Stimulated activated CD8-positive, alpha-beta memory T cell treated with anti-CD3 and anti-CD28 coated beads, Interleukin-15, amount 100 ng/mL, for 4 hours (primary cell): ENCODE data around the gene CAPN15.

Experiments
- DNase-seq, 2 donors: peaks; one replicate each; pipeline ENCODE4 v3.0.0-alpha.2; 2020; ENCODE audit warnings: low read depth in 2 of 2

CAPN15 gene

DNA sequence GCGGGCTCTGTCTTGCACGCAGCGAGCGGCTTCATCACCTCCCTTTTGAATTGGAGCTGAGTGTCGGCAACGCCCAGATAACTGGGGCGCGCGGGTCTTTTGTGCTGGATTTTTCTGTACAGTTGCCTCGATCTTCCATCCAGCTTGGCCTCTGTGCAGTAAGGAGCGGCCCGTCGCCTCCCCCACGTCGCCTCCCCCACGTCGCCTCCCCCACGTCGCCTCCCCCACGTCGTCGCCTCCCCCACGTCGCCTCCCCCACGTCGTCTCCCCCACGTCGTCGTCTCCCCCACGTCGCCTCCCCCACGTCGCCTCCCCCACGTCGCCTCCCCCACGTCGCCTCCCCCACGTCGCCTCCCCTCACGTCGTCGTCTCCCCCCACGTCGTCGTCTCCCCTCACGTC lies 17.0 kb downstream of the CAPN15 start:
- no peak for DNase-seq

DNA sequence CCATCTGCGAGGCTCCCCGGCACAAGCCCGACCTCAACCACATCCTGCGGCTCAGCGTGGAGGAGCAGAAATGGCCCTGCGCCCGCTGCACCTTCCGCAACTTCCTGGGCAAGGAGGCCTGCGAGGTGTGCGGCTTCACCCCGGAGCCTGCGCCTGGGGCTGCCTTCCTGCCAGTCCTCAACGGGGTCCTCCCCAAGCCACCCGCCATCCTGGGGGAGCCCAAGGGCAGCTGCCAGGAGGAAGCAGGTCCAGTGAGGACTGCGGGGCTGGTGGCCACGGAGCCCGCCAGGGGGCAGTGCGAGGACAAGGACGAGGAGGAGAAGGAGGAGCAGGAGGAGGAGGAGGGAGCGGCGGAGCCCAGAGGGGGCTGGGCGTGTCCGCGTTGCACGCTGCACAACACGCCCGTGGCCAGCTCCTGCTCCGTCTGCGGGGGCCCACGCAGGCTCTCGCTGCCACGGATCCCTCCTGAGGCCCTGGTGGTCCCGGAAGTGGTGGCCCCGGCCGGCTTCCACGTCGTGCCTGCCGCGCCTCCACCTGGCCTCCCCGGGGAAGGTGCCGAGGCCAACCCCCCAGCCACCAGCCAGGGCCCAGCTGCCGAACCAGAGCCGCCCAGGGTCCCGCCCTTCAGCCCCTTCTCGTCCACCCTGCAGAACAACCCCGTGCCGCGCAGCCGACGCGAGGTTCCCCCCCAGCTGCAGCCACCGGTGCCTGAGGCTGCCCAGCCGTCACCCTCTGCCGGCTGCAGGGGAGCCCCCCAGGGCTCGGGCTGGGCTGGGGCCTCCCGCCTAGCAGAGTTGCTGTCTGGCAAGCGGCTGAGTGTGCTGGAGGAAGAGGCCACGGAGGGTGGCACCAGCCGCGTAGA lies 19.6 kb downstream of the CAPN15 start:
- no peak for DNase-seq

DNA sequence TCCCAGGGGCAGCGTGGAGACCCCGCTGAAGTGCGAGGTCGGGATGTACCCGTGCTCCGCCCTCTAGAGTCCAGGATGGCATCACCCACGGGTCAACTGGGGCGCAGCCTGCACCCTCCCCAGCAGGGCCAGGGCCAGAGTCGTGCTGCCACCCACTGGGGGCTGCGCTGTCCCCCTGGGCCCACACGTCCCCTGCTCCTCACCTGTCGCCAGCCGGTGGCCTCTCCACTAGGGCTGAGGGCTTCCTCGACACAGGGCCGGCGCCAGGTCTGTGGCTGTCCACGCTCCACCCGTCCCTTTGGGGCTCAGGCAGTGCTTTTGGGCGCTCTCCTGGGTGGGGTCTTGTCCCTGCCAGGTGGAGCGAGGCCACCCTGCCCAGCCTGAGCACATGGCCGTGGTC lies 21.1 kb downstream of the CAPN15 start:
- no peak for DNase-seq

DNA sequence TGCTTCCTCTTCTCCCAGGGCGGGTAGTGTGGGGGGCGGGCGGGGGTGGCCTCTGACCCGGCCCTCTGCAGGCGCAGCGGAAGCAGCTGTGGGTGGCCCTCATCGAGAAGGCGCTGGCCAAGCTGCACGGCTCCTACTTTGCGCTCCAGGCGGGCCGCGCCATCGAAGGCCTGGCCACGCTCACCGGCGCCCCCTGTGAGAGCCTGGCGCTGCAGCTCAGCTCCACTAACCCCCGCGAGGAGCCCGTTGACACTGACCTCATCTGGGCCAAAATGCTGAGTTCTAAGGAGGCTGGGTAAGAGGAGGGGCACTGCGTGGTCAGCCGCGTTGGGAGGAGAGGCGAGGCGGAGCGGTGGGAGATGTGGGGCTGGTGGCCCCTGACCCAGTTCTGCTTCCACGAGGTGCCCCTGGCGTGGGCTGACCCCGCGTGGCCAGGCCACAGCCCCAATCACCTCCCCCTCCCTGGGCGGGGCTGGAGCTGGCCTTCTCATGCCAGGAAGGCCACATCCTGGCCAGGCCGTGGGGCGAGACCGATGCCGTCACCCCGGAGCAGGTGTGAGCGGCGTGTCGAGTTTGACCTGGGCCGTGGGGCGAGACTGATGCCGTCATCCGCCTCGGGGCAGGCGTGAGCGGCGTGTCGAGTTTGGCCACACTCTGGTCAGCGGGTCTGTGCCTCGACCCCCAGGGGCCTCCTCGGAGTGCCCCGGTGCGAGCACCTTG lies 22.2 kb downstream of the CAPN15 start:
- no peak for DNase-seq

DNA sequence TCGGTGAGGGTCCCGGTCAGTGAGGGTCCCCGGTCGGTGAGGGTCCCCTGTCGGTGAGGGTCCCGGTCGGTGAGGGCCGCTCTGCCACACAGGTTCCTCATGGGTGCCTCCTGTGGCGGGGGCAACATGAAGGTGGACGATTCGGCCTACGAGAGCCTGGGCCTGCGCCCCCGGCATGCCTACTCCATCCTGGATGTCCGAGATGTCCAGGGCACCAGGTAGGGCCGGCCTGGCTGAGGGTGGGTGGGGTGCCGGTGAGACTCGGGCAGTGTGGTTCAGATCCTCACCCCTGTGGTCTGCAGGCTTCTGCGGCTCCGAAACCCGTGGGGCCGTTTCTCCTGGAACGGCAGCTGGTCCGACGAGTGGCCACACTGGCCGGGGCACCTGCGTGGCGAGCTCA lies 23.7 kb downstream of the CAPN15 start:
- DNase-seq = no peak

DNA sequence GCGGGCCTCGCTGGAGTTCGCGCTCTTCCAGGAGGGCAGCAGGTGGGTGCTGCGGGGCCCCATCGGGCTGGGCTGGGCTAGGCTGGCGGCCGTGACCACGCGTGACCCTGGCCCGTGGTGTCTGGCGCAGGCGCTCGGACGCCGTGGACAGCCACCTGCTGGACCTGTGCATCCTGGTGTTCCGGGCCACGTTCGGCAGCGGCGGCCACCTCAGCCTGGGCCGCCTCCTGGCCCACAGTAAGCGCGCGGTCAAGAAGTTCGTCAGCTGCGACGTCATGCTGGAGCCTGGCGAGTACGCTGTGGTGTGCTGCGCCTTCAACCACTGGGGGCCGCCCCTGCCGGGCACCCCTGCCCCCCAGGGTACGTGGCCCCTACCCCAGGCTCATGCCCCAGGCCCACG lies 24.7 kb downstream of the CAPN15 start:
- no peak for DNase-seq

DNA sequence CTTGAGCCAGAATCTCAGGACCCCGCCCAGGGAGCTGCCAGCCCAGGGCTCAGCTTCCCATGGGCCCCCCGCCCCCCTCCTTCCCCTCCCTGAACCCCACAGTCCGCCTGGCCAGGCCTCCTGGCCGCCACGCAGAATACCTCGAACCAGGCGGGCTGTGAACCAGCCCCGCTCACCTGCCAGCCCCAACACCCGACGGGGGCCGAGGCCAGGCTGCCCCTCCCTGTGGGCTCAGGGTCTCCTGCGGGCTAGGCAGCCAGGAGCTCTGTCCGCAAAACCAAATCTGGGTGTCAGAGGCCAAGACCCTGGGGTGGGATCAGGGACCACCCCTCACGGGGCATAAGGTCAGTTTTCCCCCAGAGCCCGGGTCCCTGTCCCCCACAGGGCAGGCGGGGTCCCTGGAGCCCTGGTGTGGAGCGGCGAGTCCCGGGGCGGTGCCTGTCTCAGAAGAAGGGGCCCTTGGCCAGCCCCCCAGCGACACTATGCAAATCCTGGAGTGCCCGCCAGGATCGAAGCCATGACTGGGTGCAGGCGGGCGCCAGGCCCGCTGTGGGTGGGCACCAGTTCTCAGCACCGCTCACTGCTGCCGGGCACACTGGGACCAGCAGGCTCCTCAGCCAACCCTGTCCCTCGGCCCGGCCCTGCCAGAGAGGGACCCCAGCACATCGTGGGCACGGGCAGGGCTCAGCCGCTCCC lies 26.2 kb downstream of the CAPN15 start:
- DNase-seq = no peak

DNA sequence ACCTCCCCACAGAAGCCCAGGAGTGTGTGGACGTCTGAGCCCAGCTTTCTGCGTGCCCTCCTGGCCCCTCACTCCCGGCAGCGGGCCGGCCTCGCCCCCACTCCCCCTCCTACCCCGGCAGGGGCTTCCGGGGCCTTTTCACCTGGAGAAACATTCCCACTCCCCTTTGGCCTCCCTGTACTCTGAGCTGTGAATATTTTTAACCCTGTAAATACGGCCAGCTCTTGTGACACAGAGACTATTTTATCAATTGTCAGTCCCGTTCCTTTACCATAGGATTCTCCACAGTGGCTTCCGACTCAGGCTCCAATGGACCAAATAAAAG lies 26.7 kb downstream of the CAPN15 start:
- no peak for DNase-seq

DNA sequence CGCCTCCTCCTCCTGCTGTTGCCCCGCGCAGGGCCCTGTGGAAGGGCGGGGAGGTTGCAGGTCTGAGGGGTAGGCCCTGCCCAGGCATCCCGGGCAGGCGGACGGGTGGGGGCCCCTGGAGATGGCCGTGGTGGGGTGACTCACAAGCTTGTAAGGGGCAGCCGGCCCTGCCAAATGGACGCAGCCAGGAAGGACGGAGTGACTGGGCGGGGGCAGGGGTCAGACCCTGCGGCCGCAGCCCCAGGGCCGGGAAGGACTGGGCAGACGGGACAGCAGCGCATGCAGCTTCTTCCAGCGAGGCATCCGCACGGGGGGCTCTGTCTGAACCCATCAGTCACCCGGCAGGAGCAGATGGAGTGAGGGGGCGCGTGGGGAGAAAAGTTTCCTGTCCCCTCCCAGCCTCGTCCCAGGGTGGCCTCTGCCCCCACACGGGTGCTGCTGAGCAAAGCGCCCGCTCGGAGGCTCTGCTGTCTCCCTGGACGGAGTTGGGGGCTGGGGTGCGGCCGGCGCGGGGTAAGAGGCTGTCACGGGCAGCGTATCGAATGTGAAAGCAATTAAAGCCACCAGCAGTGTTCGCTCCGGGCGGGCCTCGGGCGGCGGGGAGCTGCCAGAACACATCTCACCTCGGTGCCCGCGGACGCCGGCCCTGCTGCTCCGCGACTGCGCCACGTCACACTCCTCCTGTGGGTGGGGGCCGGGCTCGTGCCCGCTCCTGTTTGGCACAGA lies 27.3 kb downstream of the CAPN15 start:
- no peak for DNase-seq

DNA sequence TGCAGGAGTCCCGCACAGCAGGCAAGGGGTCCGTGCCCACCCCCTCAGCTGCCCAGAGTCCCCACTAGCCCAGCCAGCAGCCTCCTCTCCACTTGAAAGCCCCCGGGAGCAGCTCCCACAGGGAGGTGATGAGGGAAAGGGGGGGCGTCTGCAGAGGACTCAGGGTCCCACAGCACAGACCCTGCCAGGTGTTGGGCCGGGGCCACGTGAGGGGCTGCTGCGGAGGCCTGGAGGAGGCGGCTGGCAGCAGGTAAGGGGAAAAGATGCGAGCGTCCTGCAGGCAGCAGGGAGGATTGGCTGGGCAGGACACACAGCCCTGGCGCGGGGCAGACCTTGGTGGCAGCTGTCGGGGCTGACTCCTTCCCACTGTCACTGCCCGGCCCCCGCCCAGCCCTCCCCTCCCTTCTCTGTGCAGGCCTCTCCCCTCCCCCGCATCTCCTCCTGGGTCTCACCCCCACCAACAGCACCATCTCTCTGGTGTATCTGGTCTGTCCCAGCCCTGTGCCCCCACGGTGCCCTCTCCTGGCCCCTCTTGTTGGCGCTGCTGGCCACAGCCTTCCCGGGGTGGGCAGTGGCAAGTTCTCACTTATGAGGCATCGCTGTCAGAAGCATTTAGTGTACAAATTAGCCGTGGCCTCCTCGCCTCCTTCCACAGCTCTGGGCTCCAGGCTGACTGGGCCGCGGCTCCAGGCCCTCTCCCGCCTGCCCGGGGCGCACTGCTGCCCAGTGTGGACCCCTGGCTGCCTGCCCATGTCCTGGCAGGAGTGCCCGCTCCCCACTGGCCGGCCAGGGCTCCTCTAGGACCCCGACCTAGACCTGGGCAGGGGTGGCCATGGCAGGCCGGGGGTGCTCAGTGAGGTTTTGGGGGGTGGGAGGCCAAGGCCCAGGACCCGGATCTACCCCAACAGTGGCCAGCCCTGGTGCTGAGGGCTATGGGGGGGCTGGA lies 28.3 kb downstream of the CAPN15 start:
- no peak for DNase-seq

DNA sequence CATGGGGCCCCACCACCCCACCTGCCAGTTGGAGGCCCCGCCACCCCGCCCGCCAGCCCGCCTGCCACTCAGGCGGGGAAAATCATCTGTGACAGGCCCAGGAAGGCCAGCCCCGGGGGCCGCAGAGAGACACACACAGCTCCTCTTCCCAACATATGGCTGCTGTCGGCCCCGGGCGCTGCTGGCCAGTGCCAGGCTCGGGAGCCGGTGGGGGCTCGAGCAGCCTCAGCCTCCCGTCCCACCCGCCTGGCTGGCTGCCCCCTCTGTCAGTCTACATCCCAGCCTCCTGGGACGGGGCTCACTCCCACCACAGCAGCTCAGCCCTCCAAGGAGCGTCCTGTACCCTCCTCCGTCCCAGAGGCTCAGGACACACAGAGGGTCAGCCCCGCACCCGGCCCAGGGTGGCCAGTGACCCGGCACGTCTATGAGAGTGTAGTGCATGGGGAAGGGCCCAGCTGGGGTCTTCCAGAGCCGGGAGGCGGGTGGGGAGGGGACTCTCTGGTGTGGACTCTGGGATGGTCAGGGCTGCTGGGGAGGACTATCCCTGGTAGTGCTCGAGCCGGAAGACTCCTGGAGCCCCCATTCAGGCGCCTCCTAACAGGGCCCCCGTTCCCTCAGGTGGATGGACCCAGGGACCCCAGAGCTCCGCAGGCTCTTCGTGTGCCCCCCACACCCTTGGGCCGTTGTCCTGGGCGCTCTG lies 29.1 kb downstream of the CAPN15 start:
- no peak for DNase-seq

DNA sequence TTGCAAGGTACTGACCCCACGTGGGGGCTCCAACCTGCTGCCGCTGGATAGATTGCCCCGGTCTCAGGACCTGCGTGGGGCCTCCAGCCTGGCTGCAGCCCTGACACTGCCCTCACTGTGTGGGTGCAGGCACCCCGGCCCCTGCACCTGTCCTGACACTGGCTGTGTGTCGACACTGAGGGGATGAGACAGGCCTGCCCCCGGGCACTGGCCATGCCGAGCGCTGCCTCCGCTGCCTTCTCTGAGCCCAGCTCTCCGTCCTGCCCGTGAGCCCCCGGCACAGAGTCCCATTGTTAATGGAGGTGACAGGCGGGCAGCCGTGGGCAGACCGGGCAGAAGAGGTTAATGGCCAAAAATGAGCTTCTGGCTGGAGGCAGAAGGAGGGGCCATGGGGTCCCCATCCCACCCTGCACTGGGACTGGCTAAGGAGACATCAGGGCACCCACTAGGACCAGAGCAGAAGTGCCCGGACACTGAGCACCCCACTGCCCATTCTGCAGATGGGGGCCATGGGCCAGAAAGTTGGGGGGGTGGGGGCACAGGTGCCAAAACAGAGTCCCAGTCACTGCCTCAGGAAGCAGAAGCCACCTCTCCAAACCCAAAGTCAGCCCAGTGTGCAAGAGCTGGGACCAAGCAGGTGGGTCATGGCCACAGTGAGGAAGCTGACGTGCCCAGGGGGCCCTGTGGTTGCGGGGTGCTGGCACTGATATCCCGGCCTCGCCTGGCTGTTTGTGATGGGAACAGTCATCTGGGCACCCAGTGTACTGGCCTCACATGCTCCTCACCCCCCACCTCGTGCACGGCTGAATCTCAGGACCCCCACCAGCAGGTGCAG lies 30.2 kb downstream of the CAPN15 start:
- no peak for DNase-seq

DNA sequence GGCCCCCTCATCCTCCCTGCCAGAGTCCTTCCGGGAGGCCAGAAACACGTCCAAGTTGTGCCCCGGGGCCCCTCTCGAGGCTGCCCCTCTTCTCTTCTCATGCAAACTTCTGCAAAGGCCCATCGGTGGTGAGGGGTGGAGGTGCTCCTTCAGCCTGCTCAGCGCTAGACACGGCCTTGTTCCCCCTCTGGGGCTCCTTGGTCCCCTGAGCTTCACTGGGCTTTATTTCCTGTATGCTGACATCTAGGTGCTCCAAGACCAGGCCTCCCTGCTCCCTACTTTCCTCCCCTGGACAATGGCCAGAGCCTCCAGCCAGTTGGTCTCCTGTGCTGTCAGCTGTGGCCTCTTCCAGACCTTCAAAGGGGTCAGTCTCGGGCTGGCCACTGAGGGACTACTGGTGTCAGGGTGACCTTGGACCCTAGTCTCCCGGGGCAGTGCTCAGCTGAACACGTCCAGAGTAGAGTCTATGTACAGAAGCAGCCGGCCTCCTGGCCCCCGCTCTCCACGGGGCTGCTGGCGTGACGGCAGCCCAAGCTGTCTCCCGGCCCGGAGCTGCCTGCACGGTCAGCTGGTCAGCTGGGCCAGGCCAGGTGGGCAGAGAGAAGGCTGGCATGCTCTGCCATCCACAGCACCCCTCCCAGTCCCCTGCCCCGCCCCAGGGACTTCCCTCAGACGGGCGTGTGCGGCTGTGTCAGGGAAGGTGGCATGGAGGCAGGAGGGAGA lies 30.9 kb downstream of the CAPN15 start:
- no peak for DNase-seq

DNA sequence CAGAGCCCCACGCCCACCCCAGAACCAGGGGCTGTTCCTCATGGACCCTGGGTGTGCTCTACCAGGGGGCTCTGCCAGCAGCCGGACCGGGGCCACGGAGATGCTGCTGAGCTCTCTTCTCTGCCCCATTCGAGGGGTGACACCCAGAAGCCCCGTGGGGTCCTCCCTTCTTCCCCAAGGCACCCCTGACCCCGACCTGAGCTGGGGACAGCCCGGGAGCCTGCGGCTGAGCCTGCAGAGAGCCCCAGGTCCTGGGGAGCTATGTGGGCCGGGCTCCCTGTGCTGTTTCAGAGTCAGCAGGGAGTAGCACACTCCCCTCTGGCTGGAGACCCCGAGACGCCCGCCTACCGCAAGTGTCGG lies 31.5 kb downstream of the CAPN15 start:
- DNase-seq = no peak

DNA sequence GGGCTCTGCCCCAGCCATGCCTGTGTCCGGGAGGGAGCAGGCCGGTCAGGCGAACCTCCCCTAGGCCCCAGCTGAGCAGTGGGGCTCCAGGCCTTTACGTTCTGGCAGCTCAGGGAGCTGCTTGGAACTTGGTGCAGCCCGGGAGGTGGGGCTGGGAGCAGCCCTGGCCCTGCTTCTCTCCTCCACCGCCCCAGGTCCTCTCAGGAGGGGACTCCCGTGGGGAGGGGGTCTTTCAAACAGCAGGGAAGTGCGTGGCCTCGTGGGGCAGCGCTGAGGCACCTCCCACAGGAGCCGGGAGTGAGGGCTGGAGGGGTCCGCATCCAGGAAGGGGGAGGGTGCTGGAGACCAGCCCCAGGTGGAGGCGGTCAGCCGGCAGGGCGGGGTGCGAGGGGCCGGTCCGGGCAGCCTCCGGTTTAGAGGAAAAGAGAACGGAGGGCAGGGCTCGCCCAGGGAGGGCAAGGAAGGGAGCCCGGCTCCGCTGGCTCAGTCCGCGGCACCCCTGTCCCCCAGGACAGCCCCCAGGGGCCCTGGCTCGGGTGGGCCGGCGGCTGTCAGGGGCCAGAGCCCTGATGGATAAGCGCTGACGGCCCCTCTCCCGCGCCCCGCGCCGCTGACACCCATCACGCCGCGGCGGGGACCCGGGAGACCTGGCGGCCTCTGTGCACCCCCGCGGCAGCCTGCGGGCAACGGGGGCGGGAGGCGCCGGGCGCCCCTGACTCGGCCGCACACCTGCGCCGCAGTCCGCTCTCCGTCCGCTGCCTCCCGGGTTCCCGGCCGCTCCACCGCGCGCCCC lies 32.1 kb downstream of the CAPN15 start:
- DNase-seq = no peak

DNA sequence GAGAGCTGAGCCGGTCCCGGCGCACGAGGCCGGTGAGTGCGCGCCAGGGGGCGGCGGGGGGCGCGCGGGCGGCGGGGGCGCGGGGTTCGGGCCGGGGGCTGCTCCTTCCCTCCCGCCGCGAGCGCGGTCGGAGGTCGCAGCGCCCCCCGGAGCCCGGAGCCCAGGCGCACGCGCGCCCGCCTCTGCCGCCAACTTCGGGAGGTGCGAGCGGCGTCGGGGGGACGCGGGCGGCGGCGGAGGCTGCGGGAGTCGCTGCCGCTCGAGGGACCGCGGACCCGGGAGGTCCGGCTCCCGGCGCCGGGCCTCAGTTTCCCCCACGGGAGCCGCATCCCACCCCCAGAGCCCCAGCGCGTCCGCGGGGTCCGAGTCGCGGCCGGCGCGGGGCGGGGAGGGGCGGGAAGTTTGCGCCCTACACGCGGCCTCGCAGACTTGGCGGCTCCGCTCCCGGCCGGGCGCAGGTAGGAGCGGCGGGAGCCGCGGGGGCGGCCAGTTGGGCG lies 32.7 kb downstream of the CAPN15 start, which contains the start of gene PRR35:
PRR35 (plus strand) TSS at position 191 of the 497 bp plus-strand sequence. CDS start 2,901 bp downstream, outside the sequence.
- DNase-seq = no peak

DNA sequence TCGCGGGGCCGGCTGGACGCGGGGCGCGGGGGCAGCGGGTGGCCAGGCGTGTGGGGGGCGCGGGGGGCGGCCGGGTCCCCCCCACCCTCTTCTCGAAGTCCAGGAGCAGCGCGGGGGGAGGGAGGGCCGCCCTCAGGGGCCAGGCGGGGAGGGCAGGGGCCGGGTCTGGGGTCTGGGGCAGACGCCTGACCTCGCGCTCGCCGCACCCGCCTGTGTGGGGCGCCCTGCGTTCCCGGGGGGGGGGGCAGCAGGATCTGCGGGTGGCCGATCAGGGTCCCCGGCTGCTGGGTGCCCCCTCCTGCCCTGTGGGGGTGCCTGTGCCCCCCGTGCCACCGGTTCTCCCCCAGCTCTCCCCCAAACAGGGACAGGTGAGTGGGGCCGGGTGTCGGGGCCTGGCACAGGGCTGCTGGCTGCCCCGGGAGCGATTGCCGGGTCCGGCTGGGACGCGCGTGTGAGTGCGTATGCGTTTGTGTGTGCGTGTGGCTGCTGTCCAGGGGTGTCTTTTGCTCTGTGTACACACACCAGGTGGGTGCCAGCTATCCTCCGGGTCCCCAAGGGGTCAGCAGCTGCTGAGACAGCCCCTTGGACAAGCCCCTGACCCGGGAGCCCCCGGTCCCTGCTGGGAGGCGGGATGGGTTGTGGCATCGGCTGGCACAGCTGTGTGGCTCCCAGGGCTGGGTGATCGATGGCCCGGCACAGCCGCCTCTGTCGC lies 33.3 kb downstream of the CAPN15 start:
- DNase-seq = no peak
